T-helper 9 cell (primary cell): ENCODE data around the gene OIT3.
"Not testable (repeated sequence)": the region's sequence is repeated elsewhere in the genome, so short reads cannot be mapped to it uniquely, and the experiment has no call there.

Experiments used
- DNase-seq: peaks from one replicate; pipeline ENCODE4 v3.0.0-alpha.2; 2020

The OIT3 gene

GRCh38 chr10:72903941-72904446 lies 10.5 kb downstream of the OIT3 start:
- not testable (repeated sequence) for DNase-seq

DNA sequence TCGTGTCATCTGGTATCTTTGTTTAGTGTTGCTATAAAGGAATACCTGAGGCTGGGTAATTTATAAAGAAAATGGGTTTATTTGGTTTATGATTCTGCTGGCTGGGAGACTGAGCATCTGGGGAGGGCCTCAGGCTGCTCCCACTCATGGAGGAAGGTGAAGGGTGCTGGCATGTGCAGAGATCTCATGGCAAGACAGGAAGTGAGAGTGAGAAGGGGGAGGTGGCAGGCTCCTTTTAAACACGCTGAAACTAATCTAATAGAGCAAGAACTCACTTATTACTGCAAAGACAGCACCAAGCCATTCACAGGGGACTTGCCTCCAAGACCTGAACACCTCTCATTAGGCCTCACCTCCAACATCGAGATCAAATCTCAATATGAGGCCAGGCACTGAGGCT lies 11.3 kb downstream of the OIT3 start:
- DNase-seq, result no peak

GRCh38 chr10:72906446-72906845 lies 12.9 kb downstream of the OIT3 start:
- no peak for DNase-seq

GRCh38 chr10:72910705-72911104 lies 17.2 kb downstream of the OIT3 start:
- no peak for DNase-seq

GRCh38 chr10:72911758-72912157 lies 18.2 kb downstream of the OIT3 start:
- no peak for DNase-seq

- no peak for DNase-seq
These were observed 19.2 kb downstream of the OIT3 start for GRCh38 chr10:72912736-72913135.

- no peak for DNase-seq
These were observed 19.7 kb downstream of the OIT3 start for GRCh38 chr10:72913287-72913686.

GRCh38 chr10:72917201-72917600 lies 23.7 kb downstream of the OIT3 start:
- DNase-seq, result not testable (repeated sequence)

GRCh38 chr10:72917803-72918332 lies 24.3 kb downstream of the OIT3 start:
- not testable (repeated sequence) for DNase-seq

DNA sequence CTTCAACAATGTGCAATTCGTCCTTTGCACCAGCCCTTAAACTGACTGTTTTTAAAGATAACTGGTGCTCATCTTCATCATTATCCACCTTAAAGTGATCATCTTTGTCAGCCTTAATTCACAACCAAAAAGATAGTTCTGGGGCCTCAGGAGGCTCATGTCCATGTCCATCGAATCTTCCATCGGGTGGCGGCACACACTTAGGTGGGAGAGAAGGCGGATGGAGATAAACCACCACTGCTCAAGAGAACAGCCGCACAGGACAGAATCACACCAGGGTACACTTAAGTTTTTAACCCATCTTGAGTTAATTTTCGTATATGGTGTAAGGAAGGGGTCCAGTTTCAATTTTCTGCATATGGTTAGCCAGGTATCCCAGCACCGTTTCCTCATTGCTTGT lies 24.8 kb downstream of the OIT3 start:
- DNase-seq, result no peak

DNA sequence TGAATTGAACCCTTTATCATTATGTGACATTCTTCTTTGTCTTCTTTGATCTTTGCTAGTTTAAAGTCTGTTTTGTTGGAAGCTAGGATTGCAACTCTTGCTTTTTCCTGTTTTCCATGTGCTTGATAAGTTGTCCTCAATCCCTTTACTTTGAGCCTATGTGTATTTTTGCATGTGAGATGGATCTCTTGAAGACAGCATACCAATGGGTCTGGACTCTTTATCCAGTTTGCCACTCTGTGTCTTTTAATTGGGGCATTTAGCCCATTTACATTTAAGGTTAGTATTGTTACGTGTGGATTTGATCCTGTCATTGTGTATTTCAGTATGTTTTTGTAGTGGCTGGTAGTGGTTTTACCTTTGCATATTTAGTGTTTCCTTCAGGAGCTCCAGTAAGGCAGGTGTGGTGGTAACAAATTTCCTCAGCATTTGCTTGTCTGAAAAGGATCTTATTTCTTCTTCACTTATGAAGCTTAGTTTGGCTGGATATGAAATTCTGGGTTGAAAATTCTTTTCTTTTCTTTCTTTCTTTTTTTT lies 27.7 kb downstream of the OIT3 start:
- not testable (repeated sequence) for DNase-seq

DNA sequence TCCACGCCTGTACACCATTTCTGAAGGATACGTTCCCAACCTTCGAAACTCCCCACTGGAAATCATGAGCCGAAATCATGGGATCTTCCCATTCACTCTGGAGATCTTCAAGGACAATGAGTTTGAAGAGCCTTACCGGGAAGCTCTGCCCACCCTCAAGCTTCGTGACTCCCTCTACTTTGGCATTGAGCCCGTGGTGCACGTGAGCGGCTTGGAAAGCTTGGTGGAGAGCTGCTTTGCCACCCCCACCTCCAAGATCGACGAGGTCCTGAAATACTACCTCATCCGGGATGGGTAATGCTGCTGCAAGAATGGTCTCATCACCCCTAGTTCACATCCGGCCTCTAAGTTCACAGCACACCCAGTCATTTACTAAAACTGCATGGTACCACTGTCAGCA lies 30.8 kb downstream of the OIT3 start:
- no peak for DNase-seq

DNA sequence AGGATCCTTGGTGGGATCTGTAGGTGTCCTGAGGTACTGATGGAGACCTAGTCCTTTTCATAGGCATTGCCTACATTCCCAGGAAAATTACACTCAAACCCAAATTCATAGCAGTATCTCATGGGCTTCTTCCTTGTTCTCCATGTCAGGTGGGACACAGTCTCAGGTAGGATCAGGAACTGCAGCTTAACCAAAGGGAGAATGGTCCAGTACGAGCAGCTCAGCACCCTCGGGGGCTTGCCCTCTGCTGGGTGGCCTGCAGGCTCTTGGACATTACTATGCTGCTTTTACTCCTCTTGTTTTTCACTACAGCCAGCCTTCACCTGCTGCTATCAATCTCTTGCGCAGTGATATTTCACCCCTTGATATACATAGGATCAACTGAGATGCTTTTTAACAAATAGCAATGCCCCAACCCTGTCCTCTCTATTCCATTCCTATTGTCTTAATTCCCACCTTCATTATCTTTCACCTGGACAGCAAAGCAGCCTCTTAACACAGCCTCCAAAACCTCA lies 32.5 kb downstream of the OIT3 start:
- DNase-seq, result no peak

- no peak for DNase-seq
These were observed 33.9 kb downstream of the OIT3 start for GRCh38 chr10:72927485-72927884.

DNA sequence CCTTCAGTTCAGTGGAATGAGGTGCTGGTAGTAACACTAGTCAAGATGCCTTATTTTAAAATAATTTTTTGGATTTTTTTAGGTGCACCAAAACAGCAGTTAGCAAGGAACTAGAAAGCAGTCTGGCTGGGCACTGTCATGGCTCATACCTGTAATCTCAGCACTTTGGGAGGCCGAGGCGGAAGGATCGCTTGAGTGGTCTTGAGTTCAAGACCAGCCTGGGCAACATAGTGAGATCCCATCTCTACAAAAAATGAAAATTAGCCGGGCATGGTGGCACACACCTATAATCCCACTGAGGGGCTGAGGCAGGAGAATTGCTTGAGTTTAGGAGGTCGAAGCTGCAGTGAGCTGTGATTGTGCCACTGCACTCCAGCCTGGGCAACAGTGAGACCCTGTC lies 35.3 kb downstream of the OIT3 start:
- DNase-seq, result no peak

DNA sequence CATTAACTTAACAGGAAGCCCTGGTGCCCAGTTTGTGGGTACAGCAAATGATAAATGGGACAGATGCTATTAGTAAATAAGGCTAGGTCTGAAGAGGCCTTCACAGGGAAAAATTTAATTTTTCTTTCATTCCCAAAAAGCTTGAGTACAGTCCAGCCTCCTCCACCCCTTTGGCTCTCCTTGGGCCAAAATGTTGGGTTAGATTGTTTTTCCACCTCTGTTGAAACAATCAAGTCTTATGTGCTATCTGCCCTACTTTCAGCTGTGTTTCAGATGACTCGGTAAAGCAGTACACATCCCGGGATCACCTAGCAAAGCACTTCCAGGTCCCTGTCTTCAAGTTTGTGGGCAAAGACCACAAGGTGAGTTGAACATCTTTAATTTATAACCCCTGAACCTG lies 36.7 kb downstream of the OIT3 start:
- DNase-seq, result no peak

- no peak for DNase-seq
These were observed 38.9 kb downstream of the OIT3 start for GRCh38 chr10:72932259-72933015.

DNA sequence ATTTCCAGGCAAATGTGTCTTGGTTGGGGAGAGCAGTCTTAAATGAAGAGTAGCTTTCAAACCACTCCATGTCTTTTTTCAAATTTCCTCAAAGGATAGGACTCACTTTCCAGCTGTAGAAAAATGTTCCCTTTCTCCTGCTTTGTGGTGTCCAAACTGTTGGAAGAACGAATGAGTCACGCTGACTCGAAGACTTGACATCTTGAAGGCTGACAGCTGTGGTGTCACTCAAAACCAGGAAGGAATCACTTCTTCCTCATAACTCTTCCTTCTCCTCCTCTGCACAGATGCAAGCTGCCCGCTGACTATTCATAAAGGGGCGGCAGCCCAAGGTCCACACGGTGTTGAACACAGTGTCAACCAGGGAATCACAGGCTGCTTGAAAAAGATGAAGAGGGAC lies 41.8 kb downstream of the OIT3 start:
- DNase-seq, result no peak

DNA sequence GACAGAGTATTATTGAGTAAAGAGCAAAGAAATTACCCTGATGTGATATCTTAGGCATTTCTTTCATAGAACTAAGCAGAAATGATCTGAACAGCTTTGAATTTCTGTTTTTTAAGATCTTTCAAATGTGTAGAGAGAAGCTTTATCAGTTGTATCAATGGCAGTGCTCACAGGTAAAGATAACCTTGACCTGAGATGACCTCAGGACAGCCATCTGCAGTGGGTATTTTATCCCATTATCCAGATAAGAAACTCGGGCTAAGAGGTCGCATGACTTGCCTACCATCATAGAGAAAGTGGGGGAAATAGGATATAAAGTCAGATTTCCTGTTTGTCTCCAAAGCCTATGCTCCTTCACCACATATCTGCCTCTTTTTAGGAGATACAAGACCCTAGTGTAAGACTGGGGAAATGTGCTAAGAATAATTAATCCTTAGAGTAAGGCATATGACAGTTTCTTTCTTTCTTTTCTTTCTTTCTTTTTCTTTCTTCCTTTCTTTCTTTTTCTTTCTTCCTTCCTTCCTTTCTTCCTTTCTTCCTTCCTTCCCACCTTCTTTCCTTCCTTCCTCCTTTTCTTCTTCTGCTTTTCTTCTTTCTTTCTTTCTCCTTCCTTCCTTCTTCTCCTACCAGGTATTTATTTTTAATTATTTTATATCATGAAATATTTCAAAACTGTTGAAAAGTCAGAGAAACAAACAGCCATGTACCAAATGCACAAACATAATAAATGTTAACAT lies 50.1 kb downstream of the OIT3 start:
- DNase-seq, result no peak

- no peak for DNase-seq
These were observed 53.4 kb downstream of the OIT3 start for GRCh38 chr10:72946963-72947362.

- DNase-seq, result no peak
These were observed 55.2 kb downstream of the OIT3 start for GRCh38 chr10:72948762-72949161.

GRCh38 chr10:72951760-72952159 lies 58.2 kb downstream of the OIT3 start:
- no peak for DNase-seq

GRCh38 chr10:72952189-72952588 lies 58.6 kb downstream of the OIT3 start:
- DNase-seq, result no peak
